Gastrocnemius medialis (tissue), 4 donors: ENCODE results near the gene NCKAP1.

Experiments used
- CTCF ChIP-seq, 5 experiments: fragments of 450-650 bp in 3 of 5; fragments of 200-600 bp in 2 of 5; sonication (generic) in 2 of 5; IDR thresholded peaks in 4 of 5; conservative IDR thresholded peaks in 1 of 5; 1 replicate in 4 of 5; 2 replicates in 1 of 5; pipeline ENCODE4 v1.5.1; 2016 to 2019; ENCODE audit warnings: antibody characterized with exemption in 5 of 5, mild to moderate bottlenecking in 3 of 5, moderate library complexity in 3 of 5
- POLR2A ChIP-seq, 2 donors: fragments of 450-650 bp; IDR thresholded peaks; one replicate each; pipeline ENCODE4 v1.6.1; 2017; ENCODE audit warnings: antibody characterized with exemption in 2 of 2, mild to moderate bottlenecking in 2 of 2, moderate library complexity in 2 of 2

- TF ChIP-seq CTCF (IDR thresholded peaks at IDR 0.05 in 4 of 5, conservative IDR thresholded peaks at IDR 0.05 in 1 of 5) (no peak), POLR2A (IDR thresholded peaks at IDR 0.05) (no peak)
Observed at GRCh38 chr2:182954789-182955188, 83.5 kb downstream of the NCKAP1 start.
